IPS-20b (cell line): ENCODE data around the gene MGLL.

Source experiments
- H3K27ac ChIP-seq: one replicate; pipeline ENCODE4 v1.5.1; 2013; ENCODE audit warnings: low read length
- H3K27me3 ChIP-seq: 2 replicates; pipeline ENCODE4 v1.6.1; 2013; ENCODE audit warnings: mild to moderate bottlenecking, low read length, inconsistent platforms; ENCODE audit not compliant: insufficient read depth
- H3K36me3 ChIP-seq: 2 replicates; pipeline ENCODE4 v1.6.1; 2013; ENCODE audit warnings: low read depth, mild to moderate bottlenecking, inconsistent platforms, low read length, moderate library complexity; ENCODE audit not compliant: insufficient read depth
- H3K4me1 ChIP-seq: 2 replicates; pipeline ENCODE4 v1.6.1; 2013; ENCODE audit warnings: mild to moderate bottlenecking, control low read depth, inconsistent platforms, low read length, moderate library complexity; ENCODE audit not compliant: insufficient read depth
- H3K4me3 ChIP-seq: 2 replicates; pipeline ENCODE4 v1.5.1; 2013; ENCODE audit warnings: mild to moderate bottlenecking, low read length, inconsistent platforms
- H3K9ac ChIP-seq: 2 replicates; pipeline ENCODE4 v1.6.1; 2013; ENCODE audit warnings: low read depth, mild to moderate bottlenecking, inconsistent platforms, low read length, moderate library complexity
- H3K9me3 ChIP-seq: 2 replicates; pipeline ENCODE4 v1.6.1; 2013; ENCODE audit warnings: mild to moderate bottlenecking, low read depth, low read length, inconsistent platforms; ENCODE audit not compliant: insufficient read depth

MGLL gene

GRCh38 chr3:127853681-127854080 lies 31.4 kb upstream of the MGLL start:
- no peak overlapping the region for H3K27ac ChIP-seq
- H3K4me3 ChIP-seq: no peak overlapping the region
- no peak overlapping the region for H3K9ac ChIP-seq
- H3K4me1 ChIP-seq: no peaks in the 10 kb centered on the region
- H3K27me3 ChIP-seq: no peaks in the 10 kb centered on the region
- no peaks in the 10 kb centered on the region for H3K9me3 ChIP-seq
- no peaks in the 10 kb centered on the region for H3K36me3 ChIP-seq

GRCh38 chr3:127851899-127852298 lies 29.6 kb upstream of the MGLL start:
- Histone ChIP-seq H3K4me3 (no peak overlapping the region), H3K27me3 (no peaks in the 10 kb centered on the region), H3K27ac (no peak overlapping the region), H3K4me1 (no peaks in the 10 kb centered on the region), H3K36me3 (no peaks in the 10 kb centered on the region), H3K9ac (no peak overlapping the region), H3K9me3 (no peaks in the 10 kb centered on the region)

GRCh38 chr3:127849368-127849767 lies 27.1 kb upstream of the MGLL start:
- Histone ChIP-seq H3K4me3 (no peak overlapping the region), H3K9me3 (no peaks in the 10 kb centered on the region), H3K27me3 (no peaks in the 10 kb centered on the region), H3K27ac (no peak overlapping the region), H3K36me3 (no peaks in the 10 kb centered on the region), H3K9ac (no peak overlapping the region), H3K4me1 (no peaks in the 10 kb centered on the region)

- Histone ChIP-seq H3K27ac (no peak overlapping the region), H3K9ac (no peak overlapping the region), H3K4me3 (no peak overlapping the region), H3K36me3 (no peaks in the 10 kb centered on the region), H3K27me3 (no peaks in the 10 kb centered on the region), H3K4me1 (no peaks in the 10 kb centered on the region), H3K9me3 (no peaks in the 10 kb centered on the region)
Measured at GRCh38 chr3:127848131-127849129, 26.1 kb upstream of the MGLL start.

- Histone ChIP-seq H3K9ac (no peak overlapping the region), H3K27ac (no peak overlapping the region), H3K9me3 (no peaks in the 10 kb centered on the region), H3K36me3 (no peaks in the 10 kb centered on the region), H3K4me1 (no peaks in the 10 kb centered on the region), H3K27me3 (no peaks in the 10 kb centered on the region), H3K4me3 (no peak overlapping the region)
Measured at GRCh38 chr3:127847236-127847720, 25.0 kb upstream of the MGLL start.

- H3K36me3 ChIP-seq: no peaks in the 10 kb centered on the region
- H3K9me3 ChIP-seq: no peaks in the 10 kb centered on the region
- H3K9ac ChIP-seq: no peak overlapping the region
- no peaks in the 10 kb centered on the region for H3K4me1 ChIP-seq
- H3K27me3 ChIP-seq: no peaks in the 10 kb centered on the region
- no peak overlapping the region for H3K4me3 ChIP-seq
- H3K27ac ChIP-seq: no peak overlapping the region
Measured at GRCh38 chr3:127846576-127846975, 24.3 kb upstream of the MGLL start.

GRCh38 chr3:127844326-127844942 lies 22.1 kb upstream of the MGLL start:
- H3K4me1 ChIP-seq: no peaks in the 10 kb centered on the region
- H3K4me3 ChIP-seq: no peak overlapping the region
- no peaks in the 10 kb centered on the region for H3K9me3 ChIP-seq
- H3K36me3 ChIP-seq: no peaks in the 10 kb centered on the region
- H3K9ac ChIP-seq: no peak overlapping the region
- no peaks in the 10 kb centered on the region for H3K27me3 ChIP-seq
- no peak overlapping the region for H3K27ac ChIP-seq

- H3K27ac ChIP-seq: no peak overlapping the region
Measured at GRCh38 chr3:127840671-127841070, 18.4 kb upstream of the MGLL start.

GRCh38 chr3:127839099-127839498 lies 16.8 kb upstream of the MGLL start:
- Histone ChIP-seq H3K27ac (no peak overlapping the region), H3K9me3 (no peaks in the 10 kb centered on the region), H3K4me3 (no peak overlapping the region), H3K4me1 (no peaks in the 10 kb centered on the region), H3K36me3 (no peaks in the 10 kb centered on the region), H3K9ac (no peak overlapping the region), H3K27me3 (no peaks in the 10 kb centered on the region)

More at GRCh38 chr3:127840671-127841070, 18.4 kb upstream of the MGLL start:
- no peaks in the 10 kb centered on the region for H3K36me3 ChIP-seq
- no peak overlapping the region for H3K9ac ChIP-seq
- no peaks in the 10 kb centered on the region for H3K4me1 ChIP-seq
- H3K27me3 ChIP-seq: no peaks in the 10 kb centered on the region
- no peaks in the 10 kb centered on the region for H3K9me3 ChIP-seq
- no peak overlapping the region for H3K4me3 ChIP-seq

- no peak overlapping the region for H3K9ac ChIP-seq
- H3K27ac ChIP-seq: no peak overlapping the region
- no peaks in the 10 kb centered on the region for H3K4me1 ChIP-seq
- H3K27me3 ChIP-seq: no peaks in the 10 kb centered on the region
- no peak overlapping the region for H3K4me3 ChIP-seq
- no peaks in the 10 kb centered on the region for H3K9me3 ChIP-seq
- H3K36me3 ChIP-seq: no peaks in the 10 kb centered on the region
Measured at GRCh38 chr3:127835993-127836882, 13.9 kb upstream of the MGLL start.

- Histone ChIP-seq H3K9ac (no peak overlapping the region), H3K27ac (no peak overlapping the region), H3K36me3 (no peaks in the 10 kb centered on the region)
Measured at GRCh38 chr3:127834771-127835170, 12.5 kb upstream of the MGLL start.

More at GRCh38 chr3:127834771-127835170, 12.5 kb upstream of the MGLL start:
- Histone ChIP-seq H3K4me1 (no peaks in the 10 kb centered on the region), H3K27me3 (no peaks in the 10 kb centered on the region), H3K4me3 (no peak overlapping the region), H3K9me3 (no peaks in the 10 kb centered on the region)
